HG02588 (cell line): ENCODE data around the gene ICAM4.
"Not testable (repeated sequence)": the region's sequence is repeated elsewhere in the genome, so short reads cannot be mapped to it uniquely, and the experiment has no call there.

Experiments
- ATAC-seq: cut with Tn5 transposase; IDR thresholded peaks from one replicate; pipeline ENCODE4 v1.9.1; 2021; ENCODE audit warnings: mild to moderate bottlenecking, moderate library complexity; ENCODE audit not compliant: unreplicated experiment

The ICAM4 gene

DNA sequence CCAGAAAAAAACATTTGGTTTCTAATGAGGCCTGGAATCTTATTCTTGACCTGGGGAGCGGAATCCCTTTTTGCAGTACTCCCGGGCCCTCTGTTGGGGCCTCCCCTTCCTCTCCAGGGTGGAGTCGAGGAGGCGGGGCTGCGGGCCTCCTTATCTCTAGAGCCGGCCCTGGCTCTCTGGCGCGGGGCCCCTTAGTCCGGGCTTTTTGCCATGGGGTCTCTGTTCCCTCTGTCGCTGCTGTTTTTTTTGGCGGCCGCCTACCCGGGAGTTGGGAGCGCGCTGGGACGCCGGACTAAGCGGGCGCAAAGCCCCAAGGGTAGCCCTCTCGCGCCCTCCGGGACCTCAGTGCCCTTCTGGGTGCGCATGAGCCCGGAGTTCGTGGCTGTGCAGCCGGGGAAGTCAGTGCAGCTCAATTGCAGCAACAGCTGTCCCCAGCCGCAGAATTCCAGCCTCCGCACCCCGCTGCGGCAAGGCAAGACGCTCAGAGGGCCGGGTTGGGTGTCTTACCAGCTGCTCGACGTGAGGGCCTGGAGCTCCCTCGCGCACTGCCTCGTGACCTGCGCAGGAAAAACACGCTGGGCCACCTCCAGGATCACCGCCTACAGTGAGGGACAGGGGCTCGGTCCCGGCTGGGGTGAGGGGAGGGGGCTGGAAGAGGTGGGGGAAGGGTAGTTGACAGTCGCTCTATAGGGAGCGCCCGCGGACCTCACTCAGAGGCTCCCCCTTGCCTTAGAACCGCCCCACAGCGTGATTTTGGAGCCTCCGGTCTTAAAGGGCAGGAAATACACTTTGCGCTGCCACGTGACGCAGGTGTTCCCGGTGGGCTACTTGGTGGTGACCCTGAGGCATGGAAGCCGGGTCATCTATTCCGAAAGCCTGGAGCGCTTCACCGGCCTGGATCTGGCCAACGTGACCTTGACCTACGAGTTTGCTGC lies at the start of gene ICAM4:
TSS of gene ICAM4 (plus strand) at position 153 of the 935 bp plus-strand sequence. CDS start at position 211, 58 bp downstream.
- no peak for ATAC-seq

GRCh38 chr19:10237702-10238101 lies 49.1 kb upstream of the ICAM4 start:
- ATAC-seq: no peak

GRCh38 chr19:10238172-10238783 lies 48.5 kb upstream of the ICAM4 start:
- ATAC-seq: no peak

DNA sequence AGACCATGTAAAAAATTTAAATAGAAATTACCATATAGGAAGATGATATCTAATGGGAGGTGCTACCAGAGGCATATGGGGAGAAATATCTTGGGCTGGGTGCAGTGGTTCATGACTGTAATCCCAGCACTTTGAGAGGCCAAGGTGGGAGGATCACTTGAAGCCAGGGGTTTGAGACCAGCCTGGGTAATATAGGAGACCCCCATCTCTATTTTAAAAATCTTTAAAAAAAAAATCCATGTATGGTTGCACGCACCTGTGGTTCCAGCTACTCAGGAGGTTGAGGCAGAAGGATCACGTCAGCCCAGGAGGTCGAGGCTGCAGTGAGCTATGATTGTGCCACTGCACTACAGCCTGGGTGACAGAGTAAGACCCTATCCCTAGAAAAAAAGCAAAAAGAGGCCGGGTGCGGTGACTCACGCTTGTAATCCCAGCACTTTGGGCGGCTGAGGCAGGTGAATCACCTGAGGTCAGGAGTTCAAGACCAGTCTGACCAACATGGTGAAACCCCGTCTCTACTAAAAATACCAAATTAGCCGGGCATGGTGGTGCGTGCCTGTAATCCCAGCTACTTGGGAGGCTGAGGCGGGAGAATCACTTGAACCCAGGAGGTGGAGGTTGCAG lies 44.8 kb upstream of the ICAM4 start:
- not testable (repeated sequence) for ATAC-seq

GRCh38 chr19:10243606-10244005 lies 43.1 kb upstream of the ICAM4 start:
- ATAC-seq: no peak

DNA sequence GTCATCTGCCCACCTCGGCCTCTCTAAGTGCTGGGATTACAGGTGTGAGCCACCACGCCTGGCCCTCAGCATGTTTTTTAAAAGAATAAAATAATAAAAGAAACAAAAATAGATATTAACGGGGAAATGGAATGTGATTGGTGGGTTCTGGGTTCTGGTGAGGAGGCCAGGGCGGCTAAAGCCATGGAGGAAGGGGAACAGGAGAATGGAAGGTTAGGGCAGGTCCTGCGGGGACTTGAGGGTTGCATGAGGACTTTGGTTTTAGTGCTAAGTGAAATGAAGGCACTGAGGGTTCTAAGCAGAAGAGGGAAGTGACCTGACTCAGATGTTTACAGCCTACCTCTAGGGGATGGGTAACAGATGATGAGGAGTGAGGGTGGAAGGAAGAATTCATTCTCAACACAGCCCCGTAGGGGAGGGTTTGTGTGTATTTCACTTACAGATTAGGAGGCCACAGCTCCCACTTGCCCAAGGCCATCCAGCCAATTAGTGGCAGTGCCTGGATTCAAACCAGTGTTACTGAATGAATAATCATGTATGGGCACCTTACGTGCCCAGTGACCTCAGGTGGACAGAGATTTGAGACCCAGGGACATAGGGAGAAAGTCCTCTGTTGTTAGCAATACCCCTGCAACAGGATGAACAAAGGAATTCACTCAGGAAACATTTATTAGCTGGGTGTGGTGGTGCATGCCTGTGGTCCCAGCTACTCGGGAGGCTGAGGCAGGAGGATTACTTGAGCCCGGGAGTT lies 41.4 kb upstream of the ICAM4 start:
- ATAC-seq: no peak

DNA sequence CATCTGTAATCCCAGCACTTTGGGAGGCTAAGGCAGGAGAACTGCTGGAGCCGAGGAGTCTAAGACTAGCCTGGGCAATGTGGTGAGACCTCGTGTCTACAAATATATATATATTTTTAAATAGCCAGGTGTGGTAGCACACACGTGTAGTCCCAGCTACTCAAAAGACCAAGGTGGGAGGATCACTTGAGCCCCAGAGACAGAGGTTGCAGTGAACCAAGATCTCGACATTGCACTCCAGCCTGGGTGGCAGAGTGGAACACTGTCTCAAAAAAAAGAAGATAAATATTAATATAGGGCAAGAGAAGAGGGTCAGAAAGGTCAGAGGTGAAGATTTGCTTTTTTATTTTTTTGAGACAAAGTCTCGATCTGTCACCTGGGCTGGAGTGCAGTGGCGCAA lies 40.2 kb upstream of the ICAM4 start:
- ATAC-seq: no peak

GRCh38 chr19:10251792-10252694 lies 34.7 kb upstream of the ICAM4 start, which contains the start of gene MRPL4:
Gene MRPL4, plus strand, starts transcription at chr19:10252214. Its CDS starts 40 bp downstream, at chr19:10252254.
- ATAC-seq: peak; percentile 80

- ATAC-seq: no peak
Observed at GRCh38 chr19:10252707-10253106, 34.0 kb upstream of the ICAM4 start.

- no peak for ATAC-seq
Observed at GRCh38 chr19:10254244-10254643, 32.5 kb upstream of the ICAM4 start.

- ATAC-seq: no peak
Observed at GRCh38 chr19:10255358-10255757, 31.4 kb upstream of the ICAM4 start.

- ATAC-seq: no peak
Observed at GRCh38 chr19:10256551-10256950, 30.2 kb upstream of the ICAM4 start.

GRCh38 chr19:10256970-10257615 lies 29.7 kb upstream of the ICAM4 start:
- no peak for ATAC-seq

DNA sequence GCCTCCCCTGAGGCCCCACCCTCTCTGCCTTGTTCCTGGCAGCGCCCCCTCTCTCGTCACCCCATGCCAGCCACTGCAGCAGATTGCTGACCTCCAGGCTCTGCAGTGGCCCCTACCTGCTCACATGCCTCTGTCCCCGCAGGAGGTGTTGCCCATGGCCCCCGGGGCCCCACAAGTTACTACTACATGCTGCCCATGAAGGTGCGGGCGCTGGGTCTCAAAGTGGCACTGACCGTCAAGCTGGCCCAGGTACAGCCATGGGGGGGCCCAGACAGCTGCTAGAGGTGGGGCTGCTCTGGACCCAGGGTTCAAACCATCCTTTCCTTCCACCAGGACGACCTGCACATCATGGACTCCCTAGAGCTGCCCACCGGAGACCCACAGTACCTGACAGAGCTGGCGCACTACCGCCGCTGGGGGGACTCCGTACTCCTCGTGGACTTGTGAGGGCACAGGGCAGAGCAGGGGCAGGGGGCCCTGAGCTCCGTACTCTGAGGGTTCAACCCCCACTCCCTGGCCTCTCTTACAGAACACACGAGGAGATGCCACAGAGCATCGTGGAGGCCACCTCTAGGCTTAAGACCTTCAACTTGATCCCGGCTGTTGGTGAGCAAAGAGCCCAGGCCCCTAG lies 28.6 kb upstream of the ICAM4 start:
- ATAC-seq: no peak

GRCh38 chr19:10259162-10259905 lies 27.4 kb upstream of the ICAM4 start:
- no peak for ATAC-seq

DNA sequence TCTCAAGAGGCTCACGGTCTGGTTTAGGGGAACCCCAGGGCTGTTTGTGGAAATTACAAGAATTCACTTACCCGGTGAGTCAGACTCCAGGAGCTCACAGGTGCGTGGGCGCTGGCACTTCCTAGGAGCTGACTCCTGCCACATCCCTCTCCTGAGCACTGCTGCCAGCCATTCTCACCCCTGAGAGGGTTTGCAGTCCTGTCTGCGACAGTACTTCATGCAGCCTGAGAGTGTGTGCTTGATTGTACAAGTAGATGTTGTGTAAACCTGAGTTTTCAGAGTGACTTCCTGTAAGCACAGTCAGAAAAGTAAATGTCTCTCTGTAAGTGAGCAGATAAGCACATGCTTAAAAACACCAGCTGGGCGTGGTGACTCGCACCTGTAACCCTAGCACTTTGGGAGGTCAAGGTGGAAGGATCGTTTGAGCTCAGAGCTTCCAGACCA lies 26.6 kb upstream of the ICAM4 start:
- no peak for ATAC-seq

DNA sequence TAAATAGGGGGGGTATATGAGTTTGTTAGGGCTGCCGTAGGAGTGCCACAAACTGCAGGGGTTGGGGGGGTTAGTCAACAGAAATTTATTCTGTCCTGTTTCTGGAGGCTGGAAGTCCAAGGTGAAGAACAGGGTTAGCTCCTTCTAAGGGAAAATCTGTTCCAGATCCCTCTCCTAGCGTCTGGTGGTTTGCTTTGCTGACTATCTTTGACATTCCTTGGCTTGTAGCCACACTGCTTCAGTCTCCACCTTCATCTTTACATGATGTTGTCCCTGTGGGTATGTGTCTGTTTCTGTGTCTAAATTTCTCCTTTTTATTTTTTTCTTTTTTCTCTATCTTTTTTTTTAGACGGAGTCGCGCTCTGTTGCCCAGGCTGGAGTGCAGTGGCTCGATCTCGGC lies 24.0 kb upstream of the ICAM4 start:
- ATAC-seq: no peak

- no peak for ATAC-seq
Observed at GRCh38 chr19:10266706-10267105, 20.0 kb upstream of the ICAM4 start.
